Measurements from ENCODE around the gene GUSB. TPM values are rescaled to one million over a fixed set of nuclear protein-coding genes. Genes with fewer than 3 reads are reported as not detected.

GUSB gene
- total and polyA plus RNA-seq, 10 of the 15 experiments (the other 5 are each of a cell fraction or from before 2014, with no cell fraction given): 9.8 to 71.2 (median 45.4) TPM

- TF ChIP-seq E2F8 (IDR thresholded peaks at IDR 0.05; ENCODE audit: low read depth, partially characterized antibody): no peak
- no peak for TF ChIP-seq HCFC1 (IDR thresholded peaks at IDR 0.05; ENCODE audit: low read length)
- no peak for TF ChIP-seq YBX1 (IDR thresholded peaks at IDR 0.05)
- no peak for TF ChIP-seq ZBTB40 (IDR thresholded peaks at IDR 0.05; ENCODE audit: borderline replicate concordance)
- TF ChIP-seq SREBF1 (IDR thresholded peaks at IDR 0.05; ENCODE audit: low read length): no peak
- TF ChIP-seq EZH2 (IDR thresholded peaks at IDR 0.05; ENCODE audit: borderline replicate concordance, control insufficient read depth, low read depth, low read length): no peak
- no peak for TF ChIP-seq NFXL1 (IDR thresholded peaks at IDR 0.05; ENCODE audit: borderline replicate concordance)
- TF ChIP-seq E4F1 (IDR thresholded peaks at IDR 0.05; ENCODE audit: borderline replicate concordance, partially characterized antibody): no peak
- TF ChIP-seq SUZ12 (IDR thresholded peaks at IDR 0.05; ENCODE audit: unreplicated experiment): no peak
- TF ChIP-seq CEBPZ (IDR thresholded peaks at IDR 0.05; ENCODE audit: low read depth, low read length): no peak
These were observed 57.8 kb downstream of the GUSB start (continued) for GRCh38 chr7:65924193-65924592.

All from GM12878 (cell line).